DND-41 (cell line): ENCODE results near the gene IGSF8.

Source experiments
- ATAC-seq: fragments of 200-7000 bp; cut with Tn5 transposase; 3 replicates; pipeline ENCODE4 v1.9.1; 2021; ENCODE audit warnings: low read depth; ENCODE audit not compliant: insufficient read depth
- DNase-seq: peaks from one replicate; pipeline ENCODE4 v3.0.0-alpha.2; 2020
- H2AFZ ChIP-seq: 2 replicates; pipeline ENCODE4 v1.6.0; 2012; ENCODE audit warnings: low read depth, low read length
- H3K27ac ChIP-seq: 2 replicates; pipeline ENCODE4 v1.5.1; 2012; ENCODE audit warnings: low read length, inconsistent platforms
- H3K27me3 ChIP-seq: fragments of 200-600 bp; sonication (generic); 2 replicates; pipeline ENCODE4 v1.6.0; 2012; ENCODE audit warnings: low read length, mild to moderate bottlenecking, inconsistent platforms; ENCODE audit not compliant: insufficient read depth, poor library complexity
- H3K36me3 ChIP-seq: 2 replicates; pipeline ENCODE4 v1.5.1; 2012; ENCODE audit warnings: low read length, inconsistent platforms; ENCODE audit not compliant: insufficient read depth
- H3K4me1 ChIP-seq: 2 replicates; pipeline ENCODE4 v1.5.1; 2012; ENCODE audit warnings: mild to moderate bottlenecking, low read length; ENCODE audit not compliant: insufficient read depth
- H3K4me2 ChIP-seq: 2 replicates; pipeline ENCODE4 v1.6.0; 2012; ENCODE audit warnings: mild to moderate bottlenecking, moderate library complexity, low read length, inconsistent platforms; ENCODE audit not compliant: insufficient read depth
- H3K4me3 ChIP-seq, 2 experiments: fragments of 200-600 bp in 1 of 2; shearing (Covaris generic) in 1 of 2; 2 replicates each; pipeline ENCODE4 v1.5.1; 2012 to 2016; ENCODE audit warnings: inconsistent platforms in 2 of 2, low read length in 2 of 2, mild to moderate bottlenecking in 2 of 2, low read depth in 1 of 2, moderate library complexity in 1 of 2
- H3K79me2 ChIP-seq: 2 replicates; pipeline ENCODE4 v1.6.0; 2012; ENCODE audit warnings: low read length, inconsistent platforms; ENCODE audit not compliant: insufficient read depth
- H3K9ac ChIP-seq: 2 replicates; pipeline ENCODE4 v1.6.0; 2012; ENCODE audit warnings: low read depth, mild to moderate bottlenecking, inconsistent platforms, low read length, moderate library complexity
- H3K9me3 ChIP-seq: 2 replicates; pipeline ENCODE4 v1.5.1; 2012; ENCODE audit warnings: low read length, moderate library complexity, mild to moderate bottlenecking, inconsistent platforms; ENCODE audit not compliant: insufficient read depth, severe bottlenecking
- H4K20me1 ChIP-seq: 2 replicates; pipeline ENCODE4 v1.6.0; 2012; ENCODE audit warnings: low read length; ENCODE audit not compliant: insufficient read depth
- EZH2 ChIP-seq: IDR thresholded peaks from 3 replicates; pipeline ENCODE4 v1.6.1; 2012; ENCODE audit warnings: borderline replicate concordance, low read depth, mild to moderate bottlenecking, moderate library complexity, low read length, inconsistent platforms; ENCODE audit not compliant: severe bottlenecking
- TF ChIP-seq, protein P1 (sequence below): IDR thresholded peaks from 2 replicates; pipeline ENCODE4 v1.5.1; 2012; ENCODE audit warnings: borderline replicate concordance, low read length, moderate library complexity, mild to moderate bottlenecking; ENCODE audit not compliant: poor library complexity, severe bottlenecking; ENCODE audit errors: extremely low read depth

IGSF8 gene

GRCh38 chr1:160092366-160093068 lies 5.9 kb downstream of the IGSF8 start:
- H3K27ac ChIP-seq = no peak overlapping the region
- H3K27me3 ChIP-seq = no peaks in the 10 kb centered on the region
- peaks cover 53% of the 10 kb centered on the region for H3K36me3 ChIP-seq
- H3K4me1 ChIP-seq = peaks cover 19% of the 10 kb centered on the region
- no peak for TF ChIP-seq EZH2
- TF ChIP-seq, protein P1, sequence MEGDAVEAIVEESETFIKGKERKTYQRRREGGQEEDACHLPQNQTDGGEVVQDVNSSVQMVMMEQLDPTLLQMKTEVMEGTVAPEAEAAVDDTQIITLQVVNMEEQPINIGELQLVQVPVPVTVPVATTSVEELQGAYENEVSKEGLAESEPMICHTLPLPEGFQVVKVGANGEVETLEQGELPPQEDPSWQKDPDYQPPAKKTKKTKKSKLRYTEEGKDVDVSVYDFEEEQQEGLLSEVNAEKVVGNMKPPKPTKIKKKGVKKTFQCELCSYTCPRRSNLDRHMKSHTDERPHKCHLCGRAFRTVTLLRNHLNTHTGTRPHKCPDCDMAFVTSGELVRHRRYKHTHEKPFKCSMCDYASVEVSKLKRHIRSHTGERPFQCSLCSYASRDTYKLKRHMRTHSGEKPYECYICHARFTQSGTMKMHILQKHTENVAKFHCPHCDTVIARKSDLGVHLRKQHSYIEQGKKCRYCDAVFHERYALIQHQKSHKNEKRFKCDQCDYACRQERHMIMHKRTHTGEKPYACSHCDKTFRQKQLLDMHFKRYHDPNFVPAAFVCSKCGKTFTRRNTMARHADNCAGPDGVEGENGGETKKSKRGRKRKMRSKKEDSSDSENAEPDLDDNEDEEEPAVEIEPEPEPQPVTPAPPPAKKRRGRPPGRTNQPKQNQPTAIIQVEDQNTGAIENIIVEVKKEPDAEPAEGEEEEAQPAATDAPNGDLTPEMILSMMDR = no peak
- H3K9ac ChIP-seq = no peak overlapping the region
- no peak overlapping the region for H2AFZ ChIP-seq
- no peak overlapping the region for H3K4me3 ChIP-seq
- ATAC-seq (no peak), DNase-seq (no peak)
- H3K9me3 ChIP-seq = no peaks in the 10 kb centered on the region
- no peak overlapping the region for H3K4me2 ChIP-seq
- peaks cover 40% of the 10 kb centered on the region for H4K20me1 ChIP-seq
- peaks cover 22% of the 10 kb centered on the region for H3K79me2 ChIP-seq

DNA sequence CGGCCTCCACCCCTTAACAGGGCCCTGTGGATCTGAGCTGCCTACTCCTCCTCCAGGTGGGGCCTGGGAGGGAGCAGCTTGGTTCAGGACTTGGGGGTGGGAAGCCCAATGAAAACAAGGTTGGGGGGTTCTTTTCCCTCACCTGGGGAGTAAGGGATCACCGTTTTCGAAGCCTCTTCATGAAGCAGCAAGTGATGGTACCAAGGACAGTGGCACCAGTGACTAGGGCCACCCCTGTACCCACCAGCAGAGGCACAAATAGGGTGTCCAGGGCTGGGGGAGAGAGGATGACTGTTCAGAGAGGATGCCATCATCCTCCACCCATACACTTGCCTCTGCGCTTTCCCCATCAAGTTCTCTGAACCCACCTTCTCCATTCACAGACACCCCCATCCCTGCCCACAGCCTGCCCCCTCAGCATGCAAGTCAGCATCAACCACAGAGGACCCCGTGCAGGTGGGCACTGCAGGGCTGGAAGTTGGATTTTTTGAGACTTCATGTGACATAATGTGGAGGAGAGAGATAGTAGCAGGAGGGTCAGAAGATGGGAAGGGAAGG lies 6.7 kb downstream of the IGSF8 start:
- Histone ChIP-seq H3K4me2 (no peak overlapping the region), H3K9ac (no peak overlapping the region), H3K4me3 (no peak overlapping the region), H3K27me3 (no peaks in the 10 kb centered on the region), H4K20me1 (peaks cover 33% of the 10 kb centered on the region), H2AFZ (no peak overlapping the region), H3K4me1 (peaks cover 11% of the 10 kb centered on the region), H3K9me3 (no peaks in the 10 kb centered on the region), H3K27ac (no peak overlapping the region), H3K79me2 (peaks cover 15% of the 10 kb centered on the region), H3K36me3 (peaks cover 53% of the 10 kb centered on the region)
- TF ChIP-seq, protein P1 = no peak
- no peak for TF ChIP-seq EZH2
- DNase-seq = no peak
- no peak for ATAC-seq

DNA sequence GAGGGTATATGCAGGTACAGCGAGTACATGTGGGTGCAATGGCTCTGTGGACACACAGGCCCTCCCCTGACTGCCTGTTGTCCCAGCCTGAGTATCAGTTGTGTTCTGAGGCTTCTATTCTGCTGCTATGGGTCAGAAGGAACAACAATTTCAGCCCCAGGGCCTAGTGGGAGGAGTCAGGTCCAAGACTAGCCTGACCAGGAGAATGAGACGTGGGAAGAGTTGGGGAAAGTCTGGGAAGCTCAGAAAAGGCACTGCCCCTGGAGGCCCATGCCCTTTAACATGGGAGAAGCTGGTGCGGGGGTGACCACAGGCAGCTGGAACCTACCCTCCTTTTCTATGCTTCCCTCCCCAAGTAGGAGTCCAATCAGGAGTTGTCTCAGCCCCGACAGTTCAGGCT lies 7.7 kb downstream of the IGSF8 start:
- TF ChIP-seq, protein P1 = no peak
- TF ChIP-seq EZH2 = no peak
- H3K4me1 ChIP-seq = 0 out of 2 replicates have a peak, but pooled peaks cover 1% of the 10 kb centered on the region
- no peak overlapping the region for H3K4me3 ChIP-seq
- H3K27ac ChIP-seq = no peak overlapping the region
- H3K79me2 ChIP-seq = peaks cover 5% of the 10 kb centered on the region; the same call in 1 of the 2 replicates
- H4K20me1 ChIP-seq = peaks cover 24% of the 10 kb centered on the region
- no peak overlapping the region for H2AFZ ChIP-seq
- no peak overlapping the region for H3K9ac ChIP-seq
- no peak overlapping the region for H3K4me2 ChIP-seq
- ATAC-seq = no peak
- no peak for DNase-seq
- H3K27me3 ChIP-seq = no peaks in the 10 kb centered on the region
- H3K36me3 ChIP-seq = peaks cover 53% of the 10 kb centered on the region
- no peaks in the 10 kb centered on the region for H3K9me3 ChIP-seq
